SK-N-SH (cell line): Measurements from ENCODE around the gene UVRAG. TPM values are rescaled to one million over a fixed set of nuclear protein-coding genes. Genes with fewer than 3 reads are reported as not detected.

Source experiments
- CTCF ChIA-PET: fragments of 300-600, 350-600 bp; formaldehyde crosslinking; extraction: SDS; loops from one replicate; lab custom pipeline; 2021; lab: Yijun Ruan, JAX
- POLR2A ChIA-PET: fragments of 350-600 bp; sonication (Branson Sonifier 250); formaldehyde crosslinking; extraction: SDS; loops from one replicate; lab custom pipeline; 2020; ENCODE audit warnings: antibody characterized with exemption, inconsistent platforms; lab: Yijun Ruan, JAX
- DNase-seq: peaks from one replicate; pipeline ENCODE4 v3.0.0; 2012
- H2AFZ ChIP-seq: fragments of 200-600 bp; sonication (generic); 2 replicates; pipeline ENCODE4 v1.8.1; 2016; ENCODE audit warnings: antibody characterized with exemption, mild to moderate bottlenecking, low read depth
- H3F3A ChIP-seq: fragments of 200-600 bp; sonication (generic); replicated peaks from 2 replicates; pipeline ENCODE3; 2016; ENCODE audit warnings: antibody characterized with exemption, mild to moderate bottlenecking; ENCODE audit not compliant: insufficient read depth
- H3K27ac ChIP-seq, 2 experiments: fragments of 200-500 bp in 1 of 2; fragments of 200-600 bp in 1 of 2; sonication (Bioruptor generic) in 1 of 2; sonication (generic), shearing (Covaris generic) in 1 of 2; 2 replicates each; pipeline versions ENCODE4 v1.5.1 to v1.6.1; 2014 to 2016; ENCODE audit warnings: low read depth in 2 of 2, inconsistent platforms in 1 of 2, low read length in 1 of 2, mild to moderate bottlenecking in 1 of 2, mixed read lengths in 1 of 2
- H3K27me3 ChIP-seq: fragments of 200-600 bp; sonication (generic), shearing (Covaris generic); 2 replicates; pipeline ENCODE4 v1.6.1; 2016; ENCODE audit warnings: mixed run types; ENCODE audit not compliant: insufficient read depth
- H3K36me3 ChIP-seq, 2 experiments: fragments of 200-500 bp in 1 of 2; fragments of 200-600 bp in 1 of 2; sonication (Bioruptor generic) in 1 of 2; sonication (generic) in 1 of 2; replicated peaks in 1 of 2; 2 replicates each; pipeline versions ENCODE3 to v1.5.1; 2014 to 2016; ENCODE audit warnings: low read length in 1 of 2, mild to moderate bottlenecking in 1 of 2; ENCODE audit not compliant: insufficient read depth in 2 of 2, control insufficient read depth in 1 of 2
- H3K4me1 ChIP-seq, 2 experiments: fragments of 200-500 bp in 1 of 2; fragments of 200-600 bp in 1 of 2; sonication (Bioruptor generic) in 1 of 2; sonication (generic), shearing (Covaris generic) in 1 of 2; 2 replicates each; pipeline versions ENCODE4 v1.5.1 to v1.6.1; 2014 to 2016; ENCODE audit warnings: low read depth in 1 of 2, low read length in 1 of 2, mixed run types in 1 of 2; ENCODE audit not compliant: insufficient read depth in 2 of 2, control insufficient read depth in 1 of 2
- H3K4me2 ChIP-seq: fragments of 200-600 bp; sonication (generic), shearing (Covaris generic); 2 replicates; pipeline ENCODE4 v1.6.1; 2017; ENCODE audit warnings: mixed run types
- H3K4me3 ChIP-seq, 2 experiments: fragments of 200-500 bp in 1 of 2; fragments of 200-600 bp in 1 of 2; sonication (Bioruptor generic) in 1 of 2; sonication (generic), shearing (Covaris generic) in 1 of 2; 2 replicates each; pipeline versions ENCODE4 v1.5.1 to v1.8.1; 2014 to 2016; ENCODE audit warnings: low read depth in 2 of 2, inconsistent platforms in 1 of 2, low read length in 1 of 2, mild to moderate bottlenecking in 1 of 2, mixed read lengths in 1 of 2, moderate library complexity in 1 of 2
- H3K79me2 ChIP-seq: fragments of 200-600 bp; sonication (generic); 2 replicates; pipeline ENCODE4 v1.8.1; 2017; ENCODE audit warnings: mild to moderate bottlenecking; ENCODE audit not compliant: insufficient read depth
- H3K9ac ChIP-seq: fragments of 200-600 bp; sonication (generic); 2 replicates; pipeline ENCODE4 v1.6.1; 2017; ENCODE audit warnings: mixed run types
- H3K9me2 ChIP-seq: fragments of 200-600 bp; sonication (generic); 2 replicates; pipeline ENCODE4 v1.6.1; 2017; ENCODE audit warnings: mixed run types
- H3K9me3 ChIP-seq: fragments of 200-600 bp; sonication (generic); 2 replicates; pipeline ENCODE4 v1.6.1; 2017; ENCODE audit warnings: mixed run types, mild to moderate bottlenecking, moderate library complexity
- H4K20me1 ChIP-seq: fragments of 200-600 bp; sonication (generic); 2 replicates; pipeline ENCODE4 v1.6.1; 2017; ENCODE audit warnings: mild to moderate bottlenecking, mixed run types; ENCODE audit not compliant: insufficient read depth
- ELF1 ChIP-seq: IDR thresholded peaks from 2 replicates; pipeline ENCODE4 v1.4.0; 2012
- EP300 ChIP-seq, 2 experiments: IDR thresholded peaks; 2 replicates each; pipeline versions ENCODE4 v1.4.0 to v1.6.1; 2012; ENCODE audit warnings: borderline replicate concordance in 1 of 2, low read depth in 1 of 2, low read length in 1 of 2
- EZH2phosphoT487 ChIP-seq: fragments of 200-600 bp; sonication (generic); IDR thresholded peaks from 2 replicates; pipeline ENCODE4 v1.6.1; 2017; ENCODE audit warnings: low read depth, mixed run types, mild to moderate bottlenecking, antibody characterized with exemption, moderate library complexity, borderline replicate concordance
- FOXJ3 ChIP-seq: sonication (generic); formaldehyde crosslinking; IDR thresholded peaks from 2 replicates; pipeline ENCODE4 v1.5.1; 2020; ENCODE audit warnings: mild to moderate bottlenecking, missing genetic modification reagents
- FOXM1 ChIP-seq: IDR thresholded peaks from 2 replicates; pipeline ENCODE4 v1.4.0; 2012; ENCODE audit warnings: low read depth, mild to moderate bottlenecking
- GABPA ChIP-seq: IDR thresholded peaks from 2 replicates; pipeline ENCODE4 v1.4.0; 2012; ENCODE audit warnings: low read depth, mild to moderate bottlenecking
- GATA2 ChIP-seq: sonication (generic); formaldehyde crosslinking; IDR thresholded peaks from 2 replicates; pipeline ENCODE4 v1.5.0; 2020; ENCODE audit warnings: mild to moderate bottlenecking, missing genetic modification reagents
- NFIC ChIP-seq: IDR thresholded peaks from 2 replicates; pipeline ENCODE4 v1.4.0; 2012; ENCODE audit warnings: borderline replicate concordance
- RAD21 ChIP-seq: IDR thresholded peaks from 2 replicates; pipeline ENCODE4 v1.6.1; 2012; ENCODE audit warnings: mild to moderate bottlenecking, low read length
- RCOR1 ChIP-seq: fragments of 150-350 bp; IDR thresholded peaks from 2 replicates; pipeline ENCODE4 v1.6.1; 2017; ENCODE audit warnings: antibody characterized with exemption, low read length
- TAF1 ChIP-seq: IDR thresholded peaks from 2 replicates; pipeline ENCODE4 v1.6.1; 2012; ENCODE audit warnings: low read depth, mild to moderate bottlenecking, low read length, moderate library complexity, borderline replicate concordance
- TCF12 ChIP-seq: IDR thresholded peaks from 2 replicates; pipeline ENCODE4 v1.4.0; 2012
- TEAD4 ChIP-seq: IDR thresholded peaks from 2 replicates; pipeline ENCODE4 v1.4.0; 2012; ENCODE audit warnings: mild to moderate bottlenecking, borderline replicate concordance; ENCODE audit not compliant: insufficient read depth
- USF1 ChIP-seq: IDR thresholded peaks from 2 replicates; pipeline ENCODE4 v1.4.0; 2012; ENCODE audit warnings: low read depth, borderline replicate concordance
- YY1 ChIP-seq: IDR thresholded peaks from 2 replicates; pipeline ENCODE4 v1.4.0; 2012; ENCODE audit warnings: low read depth, mild to moderate bottlenecking
- WGBS: methylation state at CpG from one replicate; pipeline ENCODE4 v1.1.6; 2017; ENCODE audit warnings: low lambda C conversion rate; 5-methylcytosine and 5-hydroxymethylcytosine counted together
- polyA plus RNA-seq, 3 experiments: library from polyadenylated mRNA; depleted of rRNA; stranded (reverse); fragments of >200 nt; gene quantifications; 2 replicates each; pipeline ENCODE4 v1.2.3, GENCODE V29; 2012
- TF ChIP-seq, protein P1 (sequence below): fragments of 150-350 bp; IDR thresholded peaks from 2 replicates; pipeline ENCODE4 v1.6.1; 2017; ENCODE audit warnings: antibody characterized with exemption, low read length, low read depth, borderline replicate concordance
- TF ChIP-seq, protein P2 (sequence below): fragments of 200-600 bp; sonication (generic); IDR thresholded peaks from 2 replicates; pipeline ENCODE4 v1.6.1; 2017; ENCODE audit warnings: antibody characterized with exemption, mild to moderate bottlenecking, moderate library complexity
- TF ChIP-seq, protein P3 (sequence below): IDR thresholded peaks from 2 replicates; pipeline ENCODE4 v1.6.1; 2012; ENCODE audit warnings: mild to moderate bottlenecking, low read depth, low read length, moderate library complexity

UVRAG gene
- polyA plus RNA-seq, 1 of the 3 experiments (the other 2 are of a cell fraction) = 5.8 TPM

GRCh38 chr11:75800136-75800675 is 14.8 kb upstream of the UVRAG start:
- Histone ChIP-seq H3K4me3 (no peak overlapping the region), H4K20me1 (no peaks in the 10 kb centered on the region), H2AFZ (no peak overlapping the region), H3K36me3 (no peaks in the 10 kb centered on the region), H3K27ac (no peak overlapping the region), H3K27me3 (no peaks in the 10 kb centered on the region), H3K79me2 (no peaks in the 10 kb centered on the region), H3F3A (no peaks in the 10 kb centered on the region), H3K4me1 (no peaks in the 10 kb centered on the region; a peak in 1 of 4 replicates), H3K4me2 (no peak overlapping the region), H3K9me3 (no peaks in the 10 kb centered on the region), H3K9me2 (no peaks in the 10 kb centered on the region)
- no peak for DNase-seq
- POLR2A ChIA-PET = no interaction called here
- CTCF ChIA-PET = interaction anchor here (1.5 to 5.0 kb wide), 2 partner anchors 36 to 66 kb away, joined by 3 to 115 read pairs; no protein-coding TSS in a partner anchor
- WGBS = 78% methylated on average over 8 of the region's 8 CpGs
- TF ChIP-seq NFIC (no peak), RCOR1 (no peak), GABPA (no peak), YY1 (no peak), TCF12 (no peak), TAF1 (no peak), FOXJ3 (CRISPR knock-in tag) (no peak), ELF1 (no peak), RAD21 (no peak), TEAD4 (no peak), FOXM1 (no peak), USF1 (no peak), EZH2phosphoT487 (no peak), EP300 (IDR thresholded peaks at IDR 0.05; ENCODE audit: borderline replicate concordance in 1 of 2, low read depth in 1 of 2, low read length in 1 of 2) (no peak), GATA2 (CRISPR knock-in tag) (no peak)
- TF ChIP-seq, protein P1, sequence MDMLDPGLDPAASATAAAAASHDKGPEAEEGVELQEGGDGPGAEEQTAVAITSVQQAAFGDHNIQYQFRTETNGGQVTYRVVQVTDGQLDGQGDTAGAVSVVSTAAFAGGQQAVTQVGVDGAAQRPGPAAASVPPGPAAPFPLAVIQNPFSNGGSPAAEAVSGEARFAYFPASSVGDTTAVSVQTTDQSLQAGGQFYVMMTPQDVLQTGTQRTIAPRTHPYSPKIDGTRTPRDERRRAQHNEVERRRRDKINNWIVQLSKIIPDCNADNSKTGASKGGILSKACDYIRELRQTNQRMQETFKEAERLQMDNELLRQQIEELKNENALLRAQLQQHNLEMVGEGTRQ = no peak
- TF ChIP-seq, protein P2, sequence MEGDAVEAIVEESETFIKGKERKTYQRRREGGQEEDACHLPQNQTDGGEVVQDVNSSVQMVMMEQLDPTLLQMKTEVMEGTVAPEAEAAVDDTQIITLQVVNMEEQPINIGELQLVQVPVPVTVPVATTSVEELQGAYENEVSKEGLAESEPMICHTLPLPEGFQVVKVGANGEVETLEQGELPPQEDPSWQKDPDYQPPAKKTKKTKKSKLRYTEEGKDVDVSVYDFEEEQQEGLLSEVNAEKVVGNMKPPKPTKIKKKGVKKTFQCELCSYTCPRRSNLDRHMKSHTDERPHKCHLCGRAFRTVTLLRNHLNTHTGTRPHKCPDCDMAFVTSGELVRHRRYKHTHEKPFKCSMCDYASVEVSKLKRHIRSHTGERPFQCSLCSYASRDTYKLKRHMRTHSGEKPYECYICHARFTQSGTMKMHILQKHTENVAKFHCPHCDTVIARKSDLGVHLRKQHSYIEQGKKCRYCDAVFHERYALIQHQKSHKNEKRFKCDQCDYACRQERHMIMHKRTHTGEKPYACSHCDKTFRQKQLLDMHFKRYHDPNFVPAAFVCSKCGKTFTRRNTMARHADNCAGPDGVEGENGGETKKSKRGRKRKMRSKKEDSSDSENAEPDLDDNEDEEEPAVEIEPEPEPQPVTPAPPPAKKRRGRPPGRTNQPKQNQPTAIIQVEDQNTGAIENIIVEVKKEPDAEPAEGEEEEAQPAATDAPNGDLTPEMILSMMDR = no peak
- TF ChIP-seq, protein P3, sequence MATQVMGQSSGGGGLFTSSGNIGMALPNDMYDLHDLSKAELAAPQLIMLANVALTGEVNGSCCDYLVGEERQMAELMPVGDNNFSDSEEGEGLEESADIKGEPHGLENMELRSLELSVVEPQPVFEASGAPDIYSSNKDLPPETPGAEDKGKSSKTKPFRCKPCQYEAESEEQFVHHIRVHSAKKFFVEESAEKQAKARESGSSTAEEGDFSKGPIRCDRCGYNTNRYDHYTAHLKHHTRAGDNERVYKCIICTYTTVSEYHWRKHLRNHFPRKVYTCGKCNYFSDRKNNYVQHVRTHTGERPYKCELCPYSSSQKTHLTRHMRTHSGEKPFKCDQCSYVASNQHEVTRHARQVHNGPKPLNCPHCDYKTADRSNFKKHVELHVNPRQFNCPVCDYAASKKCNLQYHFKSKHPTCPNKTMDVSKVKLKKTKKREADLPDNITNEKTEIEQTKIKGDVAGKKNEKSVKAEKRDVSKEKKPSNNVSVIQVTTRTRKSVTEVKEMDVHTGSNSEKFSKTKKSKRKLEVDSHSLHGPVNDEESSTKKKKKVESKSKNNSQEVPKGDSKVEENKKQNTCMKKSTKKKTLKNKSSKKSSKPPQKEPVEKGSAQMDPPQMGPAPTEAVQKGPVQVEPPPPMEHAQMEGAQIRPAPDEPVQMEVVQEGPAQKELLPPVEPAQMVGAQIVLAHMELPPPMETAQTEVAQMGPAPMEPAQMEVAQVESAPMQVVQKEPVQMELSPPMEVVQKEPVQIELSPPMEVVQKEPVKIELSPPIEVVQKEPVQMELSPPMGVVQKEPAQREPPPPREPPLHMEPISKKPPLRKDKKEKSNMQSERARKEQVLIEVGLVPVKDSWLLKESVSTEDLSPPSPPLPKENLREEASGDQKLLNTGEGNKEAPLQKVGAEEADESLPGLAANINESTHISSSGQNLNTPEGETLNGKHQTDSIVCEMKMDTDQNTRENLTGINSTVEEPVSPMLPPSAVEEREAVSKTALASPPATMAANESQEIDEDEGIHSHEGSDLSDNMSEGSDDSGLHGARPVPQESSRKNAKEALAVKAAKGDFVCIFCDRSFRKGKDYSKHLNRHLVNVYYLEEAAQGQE = no peak
- TF ChIP-seq, all 33 proteins: peak for 0
- no peak overlapping the region for H3K9ac ChIP-seq
